GM19328 (cell line): Measurements from ENCODE around the gene PFKP.
"Not testable (repeated sequence)": the region's sequence is repeated elsewhere in the genome, so short reads cannot be mapped to it uniquely, and the experiment has no call there.

Experiments used
- ATAC-seq: cut with Tn5 transposase; IDR thresholded peaks from one replicate; pipeline ENCODE4 v1.9.1; 2021; ENCODE audit warnings: mild to moderate bottlenecking, moderate library complexity; ENCODE audit not compliant: unreplicated experiment

PFKP gene

GRCh38 chr10:3095373-3096139, 28.2 kb downstream of the PFKP start:
- no peak for ATAC-seq

GRCh38 chr10:3096149-3096548, 28.8 kb downstream of the PFKP start:
- ATAC-seq, result no peak

GRCh38 chr10:3097160-3097559, 29.8 kb downstream of the PFKP start:
- ATAC-seq, result no peak

GRCh38 chr10:3098689-3099088, 31.3 kb downstream of the PFKP start:
- no peak for ATAC-seq

GRCh38 chr10:3099291-3100092, 32.1 kb downstream of the PFKP start:
- no peak for ATAC-seq

GRCh38 chr10:3100093-3100792, 32.9 kb downstream of the PFKP start:
- no peak for ATAC-seq

GRCh38 chr10:3100856-3101640, 33.7 kb downstream of the PFKP start:
- no peak for ATAC-seq

- no peak for ATAC-seq
Measured at GRCh38 chr10:3102720-3103427, 35.5 kb downstream of the PFKP start.

GRCh38 chr10:3103646-3104045, 36.3 kb downstream of the PFKP start:
- ATAC-seq, result no peak

- no peak for ATAC-seq
Measured at GRCh38 chr10:3104251-3104918, 37.0 kb downstream of the PFKP start.

- ATAC-seq, result no peak
Measured at GRCh38 chr10:3105166-3105565, 37.8 kb downstream of the PFKP start.

- no peak for ATAC-seq
Measured at GRCh38 chr10:3105905-3106304, 38.6 kb downstream of the PFKP start.

GRCh38 chr10:3106328-3106727, 39.0 kb downstream of the PFKP start:
- ATAC-seq, result not testable (repeated sequence)

- ATAC-seq, result no peak
Measured at GRCh38 chr10:3106928-3107425, 39.6 kb downstream of the PFKP start.

GRCh38 chr10:3107426-3107961, 40.1 kb downstream of the PFKP start:
- no peak for ATAC-seq

- no peak for ATAC-seq
Measured at GRCh38 chr10:3108033-3108432, 40.7 kb downstream of the PFKP start.

- no peak for ATAC-seq
Measured at GRCh38 chr10:3108575-3109105, 41.3 kb downstream of the PFKP start.

GRCh38 chr10:3109196-3109595, 41.8 kb downstream of the PFKP start:
- ATAC-seq, result no peak

GRCh38 chr10:3109633-3110032, 42.3 kb downstream of the PFKP start:
- ATAC-seq, result no peak
